DOHH2 (cell line): ENCODE data around the gene SLC7A5.

Source experiments
- H3F3A ChIP-seq: fragments of 200-600 bp; sonication (generic), shearing (Covaris generic); 2 replicates; pipeline ENCODE4 v1.6.0; 2016; ENCODE audit warnings: antibody characterized with exemption, mild to moderate bottlenecking; ENCODE audit not compliant: control insufficient read depth, insufficient read depth
- H3K27ac ChIP-seq: fragments of 200-600 bp; sonication (generic); 2 replicates; pipeline ENCODE4 v1.5.1; 2014; ENCODE audit warnings: low read depth, mild to moderate bottlenecking, low read length, moderate library complexity
- H3K27me3 ChIP-seq: fragments of 200-600 bp; sonication (generic); 2 replicates; pipeline ENCODE4 v1.6.1; 2014; ENCODE audit warnings: mild to moderate bottlenecking, low read length, mixed read lengths; ENCODE audit not compliant: control insufficient read depth
- H3K36me3 ChIP-seq: fragments of 200-600 bp; sonication (generic); 2 replicates; pipeline ENCODE4 v1.6.1; 2014; ENCODE audit warnings: mild to moderate bottlenecking, low read length, moderate library complexity, mixed read lengths; ENCODE audit not compliant: control insufficient read depth
- H3K4me1 ChIP-seq: fragments of 200-600 bp; sonication (generic); 2 replicates; pipeline ENCODE4 v1.6.1; 2014; ENCODE audit warnings: mild to moderate bottlenecking, low read length, mixed read lengths; ENCODE audit not compliant: control insufficient read depth
- H3K4me2 ChIP-seq: fragments of 200-600 bp; sonication (generic); 2 replicates; pipeline ENCODE4 v1.6.0; 2014; ENCODE audit warnings: mild to moderate bottlenecking, low read length, moderate library complexity
- H3K4me3 ChIP-seq: fragments of 200-600 bp; sonication (generic); 2 replicates; pipeline ENCODE4 v1.5.1; 2014; ENCODE audit warnings: mild to moderate bottlenecking, low read length, mixed read lengths
- H3K79me2 ChIP-seq: fragments of 200-600 bp; sonication (generic); 2 replicates; pipeline ENCODE4 v1.6.1; 2014; ENCODE audit warnings: mild to moderate bottlenecking, low read length, mixed read lengths; ENCODE audit not compliant: control insufficient read depth
- H3K9me2 ChIP-seq: fragments of 200-600 bp; sonication (generic); replicated peaks from 2 replicates; pipeline ENCODE4 v1.6.1; 2014; ENCODE audit warnings: mild to moderate bottlenecking, low read length, mixed read lengths; ENCODE audit not compliant: control insufficient read depth
- H3K9me3 ChIP-seq: fragments of 200-600 bp; sonication (generic); 2 replicates; pipeline ENCODE4 v1.6.1; 2014; ENCODE audit warnings: antibody characterized with exemption, low read length, mixed read lengths; ENCODE audit not compliant: control insufficient read depth, insufficient read depth
- H4K20me1 ChIP-seq: fragments of 200-600 bp; sonication (generic); 2 replicates; pipeline ENCODE4 v1.6.0; 2014; ENCODE audit warnings: low read depth, mild to moderate bottlenecking, antibody characterized with exemption, low read length, moderate library complexity; ENCODE audit not compliant: control insufficient read depth, insufficient read depth
- CTCF ChIP-seq: fragments of 200-600 bp; sonication (generic); IDR thresholded peaks from one replicate; pipeline ENCODE4 v1.5.1; 2014; ENCODE audit warnings: antibody characterized with exemption, mild to moderate bottlenecking, low read depth, low read length; ENCODE audit not compliant: poor library complexity, severe bottlenecking
- EZH2phosphoT487 ChIP-seq: fragments of 200-600 bp; sonication (generic); IDR thresholded peaks from 2 replicates; pipeline ENCODE4 v1.6.1; 2017; ENCODE audit warnings: borderline replicate concordance, mild to moderate bottlenecking, antibody characterized with exemption, low read length, moderate library complexity, mixed read lengths

Gene SLC7A5

GRCh38 chr16:87824991-87825841, 44.1 kb downstream of the SLC7A5 start:
- Histone ChIP-seq H3K27me3 (no peaks in the 10 kb centered on the region), H3K4me1 (peaks cover 41% of the 10 kb centered on the region), H3K27ac (no peak overlapping the region)

GRCh38 chr16:87824016-87824990, 45.0 kb downstream of the SLC7A5 start:
- no peak overlapping the region for H3K4me3 ChIP-seq
- H3K79me2 ChIP-seq = no peaks in the 10 kb centered on the region
- peaks cover 3% of the 10 kb centered on the region; the same call in 1 of the 2 replicates for H3F3A ChIP-seq
- no peak overlapping the region for H3K27ac ChIP-seq
- no peak overlapping the region for H3K4me2 ChIP-seq
- no peaks in the 10 kb centered on the region for H3K9me3 ChIP-seq
- no peaks in the 10 kb centered on the region for H3K27me3 ChIP-seq
- H3K36me3 ChIP-seq = no peaks in the 10 kb centered on the region
- H4K20me1 ChIP-seq = no peaks in the 10 kb centered on the region
- peaks cover 32% of the 10 kb centered on the region for H3K4me1 ChIP-seq
- TF ChIP-seq CTCF (no peak), EZH2phosphoT487 (no peak)
- H3K9me2 ChIP-seq = no peaks in the 10 kb centered on the region

More at GRCh38 chr16:87824991-87825841, 44.1 kb downstream of the SLC7A5 start:
- Histone ChIP-seq H3K4me3 (no peak overlapping the region), H3K4me2 (no peak overlapping the region), H3K36me3 (peaks cover 7% of the 10 kb centered on the region), H3K79me2 (no peaks in the 10 kb centered on the region), H4K20me1 (no peaks in the 10 kb centered on the region), H3K9me2 (no peaks in the 10 kb centered on the region), H3F3A (peaks cover 3% of the 10 kb centered on the region; the same call in 1 of the 2 replicates), H3K9me3 (no peaks in the 10 kb centered on the region)
- no peak for TF ChIP-seq CTCF
- no peak for TF ChIP-seq EZH2phosphoT487

- Histone ChIP-seq H3K4me1 (peaks cover 22% of the 10 kb centered on the region), H3K36me3 (no peaks in the 10 kb centered on the region), H3K79me2 (no peaks in the 10 kb centered on the region), H3F3A (peaks cover 3% of the 10 kb centered on the region; the same call in 1 of the 2 replicates), H3K4me3 (no peak overlapping the region), H3K9me2 (no peaks in the 10 kb centered on the region), H3K27me3 (no peaks in the 10 kb centered on the region), H3K9me3 (0 out of 2 replicates have a peak, but pooled peaks cover 1% of the 10 kb centered on the region), H3K27ac (no peak overlapping the region), H4K20me1 (no peaks in the 10 kb centered on the region), H3K4me2 (no peak overlapping the region)
- TF ChIP-seq CTCF (no peak), EZH2phosphoT487 (no peak)
These were observed 46.0 kb downstream of the SLC7A5 start for GRCh38 chr16:87823181-87823929.
